Measurements from ENCODE around the gene LAT. TPM values are rescaled to one million over a fixed set of nuclear protein-coding genes. Genes with fewer than 3 reads are reported as not detected.
"Not testable (repeated sequence)": the region's sequence is repeated elsewhere in the genome, so short reads cannot be mapped to it uniquely, and the experiment has no call there.

LAT gene
- total RNA-seq, 2 experiments from 2014 or later: 250 to 276 TPM

DNA sequence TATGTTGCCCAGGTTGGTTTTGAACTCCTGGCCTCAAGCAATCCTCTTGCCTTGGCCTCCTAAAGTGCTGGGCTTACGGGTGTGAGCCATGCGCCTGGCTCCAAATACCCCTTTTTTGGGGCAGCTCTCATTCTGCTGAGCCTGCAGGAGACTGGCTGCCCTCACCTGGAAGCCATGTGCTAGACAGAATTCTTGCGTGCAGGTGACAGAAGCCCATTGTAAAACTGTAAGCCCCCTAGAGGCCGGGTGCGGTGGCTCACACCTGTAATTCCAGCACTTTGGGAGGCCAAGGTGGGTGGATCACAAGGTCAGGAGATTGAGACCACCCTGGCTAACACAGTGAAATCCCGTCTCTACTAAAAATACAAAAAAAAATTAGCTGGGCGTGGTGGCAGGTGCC is 4.5 kb upstream of the LAT start:
- H3K27me3 Mint-ChIP-seq; DNase-seq; intact Hi-C loops (cut with micrococcal nuclease); H3K4me3 Mint-ChIP-seq; H3K27ac Mint-ChIP-seq; H3K9me3 Mint-ChIP-seq; POLR2A ChIA-PET: not testable (repeated sequence)
- H3K4me1 Mint-ChIP-seq (ENCODE audit: low read depth): peaks cover 40% of the 10 kb centered on the region
- peaks cover 33% of the 10 kb centered on the region for H3K36me3 Mint-ChIP-seq
- CTCF ChIA-PET: interaction anchor here (1.4 to 1.7 kb wide), 2 partner anchors 41 to 51 kb away, joined by 4 to 6 read pairs; no protein-coding TSS in a partner anchor

GRCh38 chr16:28980929-28981328 is 3.9 kb upstream of the LAT start:
- peaks cover 5% of the 10 kb centered on the region for H3K9me3 Mint-ChIP-seq
- POLR2A ChIA-PET: no interaction called here
- peaks cover 34% of the 10 kb centered on the region for H3K4me1 Mint-ChIP-seq (ENCODE audit: low read depth)
- peaks cover 39% of the 10 kb centered on the region for H3K36me3 Mint-ChIP-seq
- intact Hi-C loops (cut with micrococcal nuclease): no loop called here
- H3K27ac Mint-ChIP-seq: no peak overlapping the region
- no peaks in the 10 kb centered on the region for H3K27me3 Mint-ChIP-seq
- DNase-seq: no peak
- no peak overlapping the region for H3K4me3 Mint-ChIP-seq
- CTCF ChIA-PET: interaction anchor here (0.6 to 1.7 kb wide), 5 partner anchors 36 to 50 kb away, joined by 3 to 6 read pairs (median 3); no protein-coding TSS in a partner anchor

GRCh38 chr16:28981517-28981916 is 3.3 kb upstream of the LAT start:
- intact Hi-C loops (cut with micrococcal nuclease): no loop called here
- H3K36me3 Mint-ChIP-seq: peaks cover 45% of the 10 kb centered on the region
- peaks cover 5% of the 10 kb centered on the region for H3K9me3 Mint-ChIP-seq
- no peak overlapping the region for H3K27ac Mint-ChIP-seq
- POLR2A ChIA-PET: no interaction called here
- peak; percentile 70 for DNase-seq
- no peak overlapping the region for H3K4me3 Mint-ChIP-seq
- no peaks in the 10 kb centered on the region for H3K27me3 Mint-ChIP-seq
- CTCF ChIA-PET: interaction anchor here (0.6 to 1.7 kb wide), 5 partner anchors 36 to 50 kb away, joined by 3 to 6 read pairs (median 3); no protein-coding TSS in a partner anchor
- peaks cover 28% of the 10 kb centered on the region for H3K4me1 Mint-ChIP-seq (ENCODE audit: low read depth)

DNA sequence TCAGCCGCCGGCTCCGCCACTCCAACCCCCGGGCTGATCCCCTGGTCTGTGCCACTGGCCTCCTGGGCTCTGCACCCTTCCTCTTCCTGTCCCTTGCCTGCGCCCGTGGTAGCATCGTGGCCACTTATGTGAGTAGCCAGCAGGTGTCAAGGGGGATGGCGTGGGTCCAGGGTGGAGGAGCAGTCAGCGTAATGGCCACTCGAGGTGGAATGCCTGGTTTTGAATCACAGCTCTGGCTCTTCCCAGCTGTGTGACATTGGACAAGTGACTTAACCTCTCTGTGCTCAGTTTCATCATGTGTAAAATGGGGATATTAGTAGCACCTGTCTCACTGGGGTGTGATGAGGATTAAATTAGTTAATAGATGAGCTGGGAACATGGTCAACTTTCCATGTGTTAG is 2.4 kb upstream of the LAT start:
- H3K4me3 Mint-ChIP-seq: no peak overlapping the region
- H3K36me3 Mint-ChIP-seq: peaks cover 53% of the 10 kb centered on the region
- POLR2A ChIA-PET: interaction anchor here (0.8 kb wide), 1 partner anchor 9 kb away, joined by 3 read pairs; no protein-coding TSS in a partner anchor
- peaks cover 28% of the 10 kb centered on the region for H3K4me1 Mint-ChIP-seq (ENCODE audit: low read depth)
- H3K27me3 Mint-ChIP-seq: no peaks in the 10 kb centered on the region
- intact Hi-C loops (cut with micrococcal nuclease): no loop called here
- no peak overlapping the region for H3K27ac Mint-ChIP-seq
- peaks cover 9% of the 10 kb centered on the region for H3K9me3 Mint-ChIP-seq
- DNase-seq: no peak
- CTCF ChIA-PET: interaction anchor here (1.0 to 1.2 kb wide), 2 partner anchors 9 to 92 kb away, joined by 3 read pairs; no protein-coding TSS in a partner anchor

DNA sequence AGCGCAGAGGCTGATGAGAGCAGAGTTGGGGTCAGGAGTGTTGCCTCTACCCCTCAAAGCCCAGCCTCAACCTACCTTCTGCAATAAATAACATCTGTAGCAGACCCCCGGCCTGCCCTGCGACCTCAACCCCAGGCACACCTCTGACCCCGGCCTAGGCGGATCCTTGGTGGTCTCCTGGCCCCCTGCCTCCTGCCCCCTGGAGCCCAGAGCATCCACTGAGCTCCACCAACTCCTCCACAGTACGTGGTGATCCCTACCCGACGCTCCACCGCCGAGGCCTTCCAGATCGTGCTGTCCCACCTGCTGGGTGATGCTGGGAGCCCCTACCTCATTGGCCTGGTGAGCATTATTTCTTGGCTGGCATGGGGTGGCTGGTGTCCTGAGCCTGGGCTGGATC is 1.9 kb upstream of the LAT start:
- no peak for DNase-seq
- Mint-ChIP-seq H3K27ac (no peak overlapping the region), H3K4me3 (no peak overlapping the region), H3K4me1 (ENCODE audit: low read depth) (peaks cover 30% of the 10 kb centered on the region), H3K9me3 (peaks cover 12% of the 10 kb centered on the region), H3K27me3 (no peaks in the 10 kb centered on the region), H3K36me3 (peaks cover 58% of the 10 kb centered on the region)
- CTCF ChIA-PET: interaction anchor here (1.0 to 1.2 kb wide), 2 partner anchors 10 to 92 kb away, joined by 3 read pairs; no protein-coding TSS in a partner anchor
- intact Hi-C loops (cut with micrococcal nuclease): no loop called here
- POLR2A ChIA-PET: interaction anchor here (0.8 kb wide), 1 partner anchor 9 kb away, joined by 3 read pairs; no protein-coding TSS in a partner anchor

DNA sequence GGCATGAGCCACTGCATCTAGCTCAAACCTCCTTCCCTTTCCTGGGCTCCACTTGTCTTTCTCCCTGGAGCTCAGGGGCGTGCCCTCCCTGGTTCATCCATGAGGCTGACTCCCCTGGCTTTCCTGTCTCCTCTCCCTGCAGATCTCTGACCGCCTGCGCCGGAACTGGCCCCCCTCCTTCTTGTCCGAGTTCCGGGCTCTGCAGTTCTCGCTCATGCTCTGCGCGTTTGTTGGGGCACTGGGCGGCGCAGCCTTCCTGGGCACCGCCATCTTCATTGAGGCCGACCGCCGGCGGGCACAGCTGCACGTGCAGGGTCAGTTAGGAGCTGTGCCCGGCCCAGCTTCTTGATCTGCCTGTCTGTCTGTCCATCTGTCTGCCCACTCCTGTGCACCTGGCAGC is 1.2 kb upstream of the LAT start:
- no peak for DNase-seq
- peaks cover 12% of the 10 kb centered on the region for H3K9me3 Mint-ChIP-seq
- CTCF ChIA-PET: interaction anchor here (1.2 kb wide), 1 partner anchor 91 kb away, joined by 3 read pairs; no protein-coding TSS in a partner anchor
- peaks cover 61% of the 10 kb centered on the region for H3K36me3 Mint-ChIP-seq
- H3K4me3 Mint-ChIP-seq: peak overlapping the region; percentile 43
- intact Hi-C loops (cut with micrococcal nuclease): no loop called here
- peak overlapping the region; percentile 94 for H3K27ac Mint-ChIP-seq
- peaks cover 28% of the 10 kb centered on the region for H3K4me1 Mint-ChIP-seq (ENCODE audit: low read depth)
- POLR2A ChIA-PET: interaction anchor here (1.3 kb wide), 1 partner anchor 10 kb away, joined by 4 read pairs; the partner anchor contains the start of gene SPNS1
- no peaks in the 10 kb centered on the region for H3K27me3 Mint-ChIP-seq

GRCh38 chr16:28984091-28984490 is 761 bp upstream of the LAT start:
- ChIA-PET POLR2A (interaction anchor here (1.3 kb wide), 2 partner anchors 10 to 91 kb away, joined by 3 to 4 read pairs; partner anchors contain the start of gene SPNS1), CTCF (interaction anchor here (0.8 kb wide), 1 partner anchor 824 kb away, joined by 3 read pairs; no protein-coding TSS in a partner anchor)
- Mint-ChIP-seq H3K27ac (peak overlapping the region; percentile 94), H3K36me3 (peaks cover 66% of the 10 kb centered on the region), H3K9me3 (peaks cover 12% of the 10 kb centered on the region), H3K4me1 (ENCODE audit: low read depth) (peaks cover 33% of the 10 kb centered on the region), H3K4me3 (peak overlapping the region; percentile 100), H3K27me3 (no peaks in the 10 kb centered on the region)
- intact Hi-C loops (cut with micrococcal nuclease): no loop called here
- DNase-seq: no peak

- peak overlapping the region; percentile 98 for H3K27ac Mint-ChIP-seq
- intact Hi-C loops (cut with micrococcal nuclease): loop anchor here (1.0 kb wide), 1 partner anchor 11 kb away; the partner anchor contains the start of gene SPNS1
- ChIA-PET CTCF (interaction anchor here (0.5 to 4.9 kb wide), 6 partner anchors 8 to 823 kb away, joined by 3 to 31 read pairs (median 3); partner anchors contain the start of gene SPNS1), POLR2A (interaction anchor here (0.6 to 1.6 kb wide), 5 partner anchors 11 to 90 kb away, joined by 3 to 10 read pairs (median 4); partner anchors contain the start of gene SPNS1)
- H3K4me3 Mint-ChIP-seq: peak overlapping the region; percentile 100
- peak; percentile 44 for DNase-seq
- H3K27me3 Mint-ChIP-seq: no peaks in the 10 kb centered on the region
- H3K4me1 Mint-ChIP-seq (ENCODE audit: low read depth): peaks cover 46% of the 10 kb centered on the region
- peaks cover 12% of the 10 kb centered on the region for H3K9me3 Mint-ChIP-seq
- H3K36me3 Mint-ChIP-seq: peaks cover 78% of the 10 kb centered on the region
Observed at GRCh38 chr16:28985211-28986041, 574 bp downstream of the LAT start.

DNA sequence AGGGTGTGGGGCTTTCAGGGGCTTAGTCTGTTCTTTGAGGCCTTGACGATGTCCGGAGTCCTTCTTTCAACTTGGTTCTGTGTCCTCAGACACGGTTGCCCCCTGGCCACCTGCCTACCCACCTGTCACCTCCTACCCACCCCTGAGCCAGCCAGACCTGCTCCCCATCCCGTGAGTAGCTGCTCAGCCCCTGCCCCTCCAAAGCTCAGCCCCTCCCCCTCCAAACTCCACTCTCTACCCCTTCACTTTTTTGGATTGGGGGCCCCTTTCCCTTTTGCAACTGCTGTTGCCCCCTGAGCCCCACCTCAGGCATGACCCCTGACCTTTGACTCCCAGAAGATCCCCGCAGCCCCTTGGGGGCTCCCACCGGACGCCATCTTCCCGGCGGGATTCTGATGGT is 1.2 kb downstream of the LAT start:
- no peaks in the 10 kb centered on the region for H3K27me3 Mint-ChIP-seq
- POLR2A ChIA-PET: interaction anchor here (1.0 to 1.6 kb wide), 2 partner anchors 12 to 89 kb away, joined by 5 to 10 read pairs; partner anchors contain the start of gene SPNS1
- H3K4me1 Mint-ChIP-seq (ENCODE audit: low read depth): peaks cover 52% of the 10 kb centered on the region
- H3K4me3 Mint-ChIP-seq: peak overlapping the region; percentile 100
- peaks cover 12% of the 10 kb centered on the region for H3K9me3 Mint-ChIP-seq
- CTCF ChIA-PET: interaction anchor here (2.6 to 4.9 kb wide), 2 partner anchors 8 to 12 kb away, joined by 13 to 31 read pairs; partner anchors contain the start of gene SPNS1
- intact Hi-C loops (cut with micrococcal nuclease): no loop called here
- peak overlapping the region; percentile 98 for H3K27ac Mint-ChIP-seq
- H3K36me3 Mint-ChIP-seq: peaks cover 80% of the 10 kb centered on the region
- DNase-seq: peak; percentile 25

GRCh38 chr16:28986492-28986891 is 1.6 kb downstream of the LAT start:
- peak overlapping the region; percentile 100 for H3K4me3 Mint-ChIP-seq
- peaks cover 82% of the 10 kb centered on the region for H3K36me3 Mint-ChIP-seq
- peaks cover 12% of the 10 kb centered on the region for H3K9me3 Mint-ChIP-seq
- POLR2A ChIA-PET: interaction anchor here (1.0 to 1.6 kb wide), 6 partner anchors 12 to 164 kb away, joined by 3 to 10 read pairs (median 4); partner anchors contain the start of genes ATXN2L and SPNS1
- intact Hi-C loops (cut with micrococcal nuclease): no loop called here
- H3K27ac Mint-ChIP-seq: peak overlapping the region; percentile 98
- CTCF ChIA-PET: interaction anchor here (2.6 to 4.9 kb wide), 2 partner anchors 9 to 13 kb away, joined by 13 to 31 read pairs; partner anchors contain the start of gene SPNS1
- H3K27me3 Mint-ChIP-seq: no peaks in the 10 kb centered on the region
- peaks cover 57% of the 10 kb centered on the region for H3K4me1 Mint-ChIP-seq (ENCODE audit: low read depth)
- peak; percentile 44 for DNase-seq

DNA sequence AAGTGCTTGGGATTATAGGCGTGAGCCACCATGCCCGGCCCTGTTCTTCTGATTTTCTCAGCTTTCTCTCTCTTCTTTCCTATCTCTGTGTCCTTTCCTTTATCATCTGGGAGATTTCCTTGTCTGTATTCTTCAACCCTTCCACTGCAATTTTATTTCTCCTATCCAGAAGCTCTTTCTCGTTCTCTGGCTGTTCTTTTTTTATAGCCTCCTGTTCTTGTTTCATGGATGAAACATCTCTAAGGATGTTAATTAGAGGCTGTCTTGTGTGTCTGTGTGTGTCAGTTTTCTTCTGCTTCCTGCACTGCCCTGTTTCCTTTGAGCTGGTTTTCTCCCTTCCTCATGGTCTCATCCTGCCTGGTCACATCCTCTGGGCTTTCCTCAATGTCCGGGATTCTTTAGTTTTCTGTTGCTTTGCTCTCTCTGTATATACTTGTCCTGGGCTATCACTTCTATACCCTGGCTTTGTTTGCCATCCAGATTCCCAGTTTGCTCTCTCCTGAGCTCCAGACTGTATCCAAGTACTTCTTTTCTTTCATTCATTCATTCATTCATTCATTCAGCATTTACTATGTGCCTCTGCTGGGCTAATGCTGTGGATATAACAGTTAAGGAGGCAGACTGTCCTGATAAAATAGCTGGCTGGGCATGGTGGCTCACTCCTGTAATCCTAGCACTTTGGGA is 2.5 kb downstream of the LAT start:
- Mint-ChIP-seq H3K36me3 (peaks cover 82% of the 10 kb centered on the region), H3K27me3 (no peaks in the 10 kb centered on the region), H3K27ac (peak overlapping the region; percentile 98), H3K4me3 (peak overlapping the region; percentile 100), H3K9me3 (peaks cover 7% of the 10 kb centered on the region), H3K4me1 (ENCODE audit: low read depth) (peaks cover 61% of the 10 kb centered on the region)
- ChIA-PET CTCF (interaction anchor here (2.6 to 4.9 kb wide), 2 partner anchors 10 to 14 kb away, joined by 13 to 31 read pairs; partner anchors contain the start of gene SPNS1), POLR2A (interaction anchor here (1.0 to 1.9 kb wide), 6 partner anchors 14 to 165 kb away, joined by 3 to 6 read pairs (median 4); partner anchors contain the start of gene ATXN2L)
- DNase-seq: no peak
- intact Hi-C loops (cut with micrococcal nuclease): no loop called here

Measured in activated CD4-positive, alpha-beta memory T cell treated with anti-CD3 and anti-CD28 coated beads for 36 hours (primary cell).